Tongue (tissue), 2 donors: ENCODE data around the gene SPECC1. TPM values are rescaled to one million over a fixed set of nuclear protein-coding genes. Genes with fewer than 3 reads are reported as not detected.

Experiments
- DNase-seq: peaks from one replicate; pipeline ENCODE4 v3.0.0-alpha.2; 2015
- total RNA-seq: library from RNA; depleted of rRNA; stranded (reverse); fragments of >200 nt; gene quantifications from one replicate; pipeline ENCODE4 v1.2.3, GENCODE V29; 2014

The SPECC1 gene
- total RNA-seq, 1 donor from 2014 or later, result 23.1 TPM

GRCh38 chr17:20276421-20276820 lies 267.3 kb downstream of the SPECC1 start:
- DNase-seq, result no peak

GRCh38 chr17:20278805-20279204 lies 269.6 kb downstream of the SPECC1 start:
- DNase-seq, result no peak

DNA sequence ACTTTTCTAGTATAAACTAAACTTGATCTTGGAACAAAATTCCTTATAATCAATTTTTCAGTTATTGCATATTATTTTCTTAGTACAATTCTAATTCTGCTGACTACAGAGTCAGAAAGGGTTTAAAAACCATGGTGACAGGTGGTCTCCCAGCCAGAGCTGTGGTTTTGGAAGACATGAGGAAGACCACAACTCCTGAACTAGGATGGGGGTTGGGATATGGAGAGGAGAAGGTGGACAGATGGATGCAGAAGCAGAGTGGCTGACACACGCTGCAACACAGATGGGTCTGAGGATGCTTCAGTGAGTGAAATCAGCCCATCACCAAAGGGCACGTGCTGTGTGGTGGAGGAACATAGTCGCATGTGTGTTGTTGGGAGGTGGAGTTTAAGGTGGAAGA lies 270.5 kb downstream of the SPECC1 start:
- no peak for DNase-seq

GRCh38 chr17:20280051-20280450 lies 270.9 kb downstream of the SPECC1 start:
- DNase-seq, result no peak

- no peak for DNase-seq
Observed at GRCh38 chr17:20280851-20281250, 271.7 kb downstream of the SPECC1 start.

- DNase-seq, result peak; percentile 30
Observed at GRCh38 chr17:20281860-20282259, 272.7 kb downstream of the SPECC1 start.

GRCh38 chr17:20282526-20283308 lies 273.6 kb downstream of the SPECC1 start:
- no peak for DNase-seq

DNA sequence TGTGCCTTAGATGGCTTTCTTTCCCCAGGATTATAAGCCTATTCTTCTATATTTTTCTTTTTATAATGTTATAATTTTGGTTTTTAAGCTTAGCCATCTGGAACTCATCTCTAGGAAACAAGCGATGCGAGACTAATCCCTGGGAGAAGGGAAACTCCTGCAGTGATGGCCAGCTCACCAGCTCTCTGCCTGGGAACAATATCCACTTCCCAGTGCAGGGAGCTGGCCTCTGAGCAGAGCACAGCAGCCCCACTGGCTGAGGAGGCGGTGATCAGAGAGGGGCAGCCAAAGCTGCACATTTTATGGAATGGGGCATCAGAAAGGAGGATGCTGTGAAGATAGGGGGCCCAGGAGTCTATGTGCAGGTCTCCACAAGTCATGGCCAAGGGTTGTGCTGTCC lies 274.9 kb downstream of the SPECC1 start:
- DNase-seq, result peak; percentile 59

DNA sequence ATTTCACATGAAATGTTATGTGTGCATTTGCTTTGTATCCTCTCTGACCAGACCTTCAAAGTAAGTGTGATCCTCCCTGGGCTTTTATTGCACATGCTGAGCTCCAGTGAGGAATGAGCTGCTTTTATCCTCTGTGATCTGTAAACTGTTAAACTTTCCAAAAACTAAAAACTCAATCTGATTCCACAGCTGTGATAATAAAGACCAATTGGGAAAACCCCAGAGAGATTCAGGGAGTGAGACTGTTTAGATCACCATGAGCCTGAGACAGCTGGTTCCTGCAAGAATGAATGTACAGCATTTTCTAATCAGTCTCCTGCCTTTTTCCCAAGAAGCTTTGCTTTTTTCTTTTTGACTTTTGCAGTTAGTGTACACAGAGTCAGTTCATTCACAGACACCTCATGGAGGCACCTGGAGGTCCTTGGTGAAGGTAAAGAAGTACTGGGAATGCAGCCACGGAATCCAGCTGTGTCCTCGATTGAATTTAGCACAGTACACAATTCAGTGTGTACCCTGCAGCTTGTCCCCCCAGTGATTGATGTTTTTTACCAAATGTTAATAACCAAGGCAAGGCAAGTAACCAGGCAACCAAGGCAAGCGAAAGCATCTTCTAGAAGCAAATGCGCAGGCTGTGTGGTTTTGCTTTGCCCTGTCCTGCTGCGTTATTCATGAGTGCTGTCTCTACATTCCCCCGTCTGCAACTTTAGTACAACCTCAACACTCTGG lies 275.6 kb downstream of the SPECC1 start:
- DNase-seq, result peak; percentile 89

DNA sequence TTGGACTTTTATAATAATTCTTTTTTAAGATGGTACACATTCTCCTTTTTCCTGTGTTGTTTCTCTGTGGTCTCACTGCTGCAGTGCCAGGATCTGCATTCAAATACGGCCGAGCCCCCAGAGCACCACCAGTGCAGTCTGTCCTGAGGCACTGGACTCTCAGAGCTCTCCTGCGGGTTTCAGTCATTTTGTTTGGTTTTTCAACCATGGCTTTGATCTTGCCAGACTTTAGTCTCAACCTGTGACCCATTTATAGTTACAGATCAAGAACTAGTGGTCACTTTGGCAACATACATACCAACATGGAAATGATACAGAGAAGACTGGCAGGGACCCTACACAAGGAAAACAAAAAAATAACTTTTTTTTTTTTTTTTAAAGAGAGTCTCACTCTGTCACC lies 280.8 kb downstream of the SPECC1 start:
- DNase-seq, result no peak

DNA sequence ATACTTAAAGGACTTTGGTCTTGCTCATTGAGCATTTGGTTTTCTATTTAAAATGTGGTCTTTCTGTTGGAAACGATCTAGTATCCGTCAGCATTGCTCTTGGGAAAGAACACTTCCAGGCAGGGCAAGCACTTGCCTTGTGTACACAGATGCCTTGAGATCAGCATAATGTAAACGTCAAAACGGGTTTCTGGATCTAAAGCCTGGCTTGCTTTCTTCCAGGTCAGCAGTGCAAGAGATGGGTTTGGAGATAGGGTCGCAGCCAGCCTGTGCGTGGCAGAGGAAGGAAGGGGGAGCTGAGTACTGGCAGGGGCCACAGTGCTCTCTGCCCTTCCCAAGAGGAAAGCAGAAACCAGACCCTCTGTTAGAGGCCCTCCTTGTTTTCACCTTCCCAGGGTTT lies 282.7 kb downstream of the SPECC1 start:
- DNase-seq, result no peak

DNA sequence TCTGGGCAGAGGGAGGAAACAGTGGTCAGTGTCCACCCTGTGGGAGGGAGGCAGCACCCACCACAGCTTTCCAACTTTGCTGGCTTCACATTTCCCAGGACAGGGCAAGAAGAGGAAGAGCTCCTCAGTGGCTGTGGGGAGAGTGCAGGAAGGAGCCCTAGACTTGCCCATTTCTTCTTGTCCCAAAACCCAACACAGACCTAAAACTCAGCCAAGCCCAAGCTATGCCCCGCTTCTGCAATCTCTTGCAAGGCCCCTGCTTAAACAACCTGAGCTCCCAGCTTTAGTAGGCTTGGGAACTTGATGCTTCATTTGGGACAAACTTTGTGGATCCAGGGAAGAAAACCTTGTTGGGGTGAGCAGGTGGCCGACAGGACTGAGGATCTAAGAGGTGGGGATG lies 284.3 kb downstream of the SPECC1 start:
- no peak for DNase-seq

- DNase-seq, result no peak
Observed at GRCh38 chr17:20294120-20294519, 285.0 kb downstream of the SPECC1 start.

GRCh38 chr17:20299013-20299412 lies 289.9 kb downstream of the SPECC1 start:
- DNase-seq, result no peak

DNA sequence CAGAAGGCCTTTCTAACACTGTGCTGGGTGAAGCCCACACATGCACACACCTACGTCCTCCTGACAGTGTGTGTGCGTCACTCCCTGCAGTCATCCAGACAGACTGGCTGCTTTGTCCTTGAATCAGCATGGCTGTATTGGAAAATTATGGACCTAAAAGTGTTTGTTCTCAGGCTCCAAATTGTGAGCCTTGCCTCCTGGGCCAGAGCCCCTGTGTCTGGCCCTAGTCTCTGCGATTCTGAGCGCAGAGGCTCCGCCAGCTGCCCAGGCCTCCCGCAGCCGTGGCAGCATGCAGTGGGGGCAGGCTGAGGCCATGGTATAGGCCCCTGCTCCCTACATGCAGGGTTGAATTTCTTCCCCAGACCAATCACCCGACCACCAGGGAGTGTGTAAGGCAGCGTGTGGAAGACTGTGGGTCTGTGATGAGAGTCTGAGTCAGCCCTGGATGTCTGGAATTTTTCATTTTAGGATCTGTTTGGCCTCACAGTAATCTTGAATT lies 291.3 kb downstream of the SPECC1 start:
- DNase-seq, result peak; percentile 67

GRCh38 chr17:20302246-20302917 lies 293.2 kb downstream of the SPECC1 start:
- peak; percentile 60 for DNase-seq

GRCh38 chr17:20304961-20305360 lies 295.8 kb downstream of the SPECC1 start:
- no peak for DNase-seq

DNA sequence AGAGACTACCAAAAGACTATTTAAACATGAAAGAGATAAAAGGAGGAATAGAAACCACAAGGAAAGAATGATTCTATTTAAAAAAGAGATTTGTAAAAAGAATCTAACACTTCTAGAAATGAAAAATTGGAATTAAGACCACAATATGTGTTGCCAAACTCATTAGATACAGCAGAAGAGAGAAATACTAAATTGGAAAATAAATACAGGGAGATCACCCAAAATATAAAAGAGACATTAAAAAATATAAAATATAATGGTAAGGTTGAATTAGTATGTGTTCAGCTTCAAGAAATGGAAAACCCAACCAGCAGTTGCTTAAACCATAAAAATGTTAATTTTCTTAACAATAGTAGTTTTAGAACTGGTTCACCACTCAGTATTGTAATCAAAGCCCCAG lies 297.8 kb downstream of the SPECC1 start:
- DNase-seq, result no peak

DNA sequence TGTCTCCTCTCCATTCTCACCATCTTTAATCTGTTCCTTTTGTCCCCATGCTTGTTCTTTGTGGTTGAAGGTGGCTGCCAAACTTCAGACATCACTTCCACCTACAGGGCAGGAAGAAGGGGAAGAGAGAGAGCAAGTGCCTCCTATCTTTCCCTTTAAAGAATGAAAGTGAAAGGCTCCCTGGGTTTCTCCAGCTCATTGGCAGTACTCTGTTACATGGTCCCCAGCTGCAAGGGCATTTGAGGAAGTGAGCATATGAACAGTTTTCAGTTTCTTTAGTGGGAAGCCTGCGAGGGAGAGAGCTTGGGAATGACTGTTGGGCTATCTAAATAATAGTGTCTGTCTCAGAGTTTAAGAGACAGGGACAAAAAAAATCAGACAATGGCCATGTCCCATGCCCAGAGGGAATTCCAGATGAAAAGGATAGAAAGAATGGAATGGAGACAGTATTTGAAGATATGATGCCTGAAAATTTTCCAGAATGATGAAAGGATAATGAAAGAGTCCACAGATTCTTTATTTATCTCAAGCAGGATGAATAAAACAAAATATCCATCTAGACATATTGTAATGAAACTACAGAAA lies 298.3 kb downstream of the SPECC1 start:
- no peak for DNase-seq

- no peak for DNase-seq
Observed at GRCh38 chr17:20310481-20310880, 301.3 kb downstream of the SPECC1 start.

GRCh38 chr17:20313306-20313705 lies 304.1 kb downstream of the SPECC1 start:
- DNase-seq, result no peak

DNA sequence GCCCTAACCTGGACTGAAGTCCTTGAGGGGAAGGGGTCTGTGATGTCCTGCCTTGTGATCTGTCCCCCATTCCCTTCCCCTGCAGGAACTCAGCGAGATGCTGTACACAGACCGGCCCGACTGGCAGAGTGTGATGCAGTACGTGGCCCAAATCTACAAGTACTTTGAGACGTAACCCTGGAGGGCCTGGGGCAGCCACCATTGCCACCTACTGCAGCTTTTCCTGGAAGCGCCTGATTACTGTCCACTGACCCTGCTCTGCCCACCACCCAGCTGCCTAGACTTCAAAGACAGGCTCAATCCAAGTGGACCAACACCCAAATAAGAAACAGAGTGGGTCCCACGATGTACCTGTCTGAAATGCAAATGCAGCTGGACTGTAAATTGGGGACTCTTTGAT lies 304.7 kb downstream of the SPECC1 start:
- DNase-seq, result no peak

- no peak for DNase-seq
Observed at GRCh38 chr17:20314834-20315233, 305.7 kb downstream of the SPECC1 start.
